KOPT-K1 (cell line): ENCODE measurements around the gene ANP32E.

Source experiments
- H3K27ac ChIP-seq: fragments of 200-600 bp; sonication (generic); 2 replicates; pipeline ENCODE4 v1.5.1; 2016; ENCODE audit warnings: antibody characterized with exemption, mild to moderate bottlenecking, low read depth, low read length; ENCODE audit not compliant: poor library complexity, severe bottlenecking
- H3K36me3 ChIP-seq: fragments of 200-600 bp; sonication (generic); 2 replicates; pipeline ENCODE4 v1.5.1; 2017; ENCODE audit warnings: antibody characterized with exemption, mild to moderate bottlenecking, low read length, moderate library complexity; ENCODE audit not compliant: insufficient read depth
- H3K9me3 ChIP-seq: fragments of 200-600 bp; sonication (generic); 2 replicates; pipeline ENCODE4 v1.5.1; 2017; ENCODE audit warnings: antibody characterized with exemption, low read length, mild to moderate bottlenecking; ENCODE audit not compliant: insufficient read depth, poor library complexity, severe bottlenecking

ANP32E gene

DNA sequence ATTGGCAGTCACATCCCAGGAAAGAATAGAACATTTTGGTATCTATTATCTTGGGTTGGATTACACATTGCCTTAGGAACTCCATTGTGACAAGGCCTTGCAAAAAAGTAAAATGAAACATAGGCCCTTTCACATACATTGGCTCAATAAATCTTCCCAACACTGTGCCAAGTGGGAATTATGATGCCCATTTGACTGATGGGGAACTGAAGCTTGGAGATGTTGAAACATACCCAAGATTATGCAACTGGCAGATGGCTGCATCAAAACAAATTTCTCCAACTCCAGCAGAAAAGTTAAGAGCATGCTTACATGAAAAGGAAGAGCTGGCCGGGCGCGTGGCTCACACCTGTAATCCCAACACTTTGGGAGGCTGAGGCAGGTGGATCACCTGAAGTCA is 59.3 kb downstream of the ANP32E start:
- H3K27ac ChIP-seq = no peak overlapping the region
- no peaks in the 10 kb centered on the region for H3K36me3 ChIP-seq
- no peaks in the 10 kb centered on the region for H3K9me3 ChIP-seq

DNA sequence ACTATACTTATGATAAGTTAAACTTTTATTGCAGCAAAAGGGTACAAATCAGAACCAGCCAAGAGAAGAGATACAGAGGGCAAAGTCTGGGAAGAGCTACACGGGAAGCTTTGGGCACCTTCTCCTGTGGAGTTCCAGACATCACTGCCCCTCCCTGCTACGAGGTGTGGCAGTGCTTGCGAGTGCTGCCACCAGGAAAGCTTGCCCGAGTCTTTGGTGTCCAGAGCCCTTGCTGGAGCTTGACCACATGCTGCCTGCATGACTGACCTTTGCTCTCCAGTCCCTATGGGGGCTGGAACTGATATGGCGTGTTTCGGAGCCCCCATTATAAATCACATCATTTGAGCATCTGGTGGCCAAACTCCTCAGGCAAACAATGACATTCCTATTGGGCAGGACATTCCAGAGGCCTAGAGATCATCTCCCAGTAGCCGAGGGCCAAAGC is 62.7 kb downstream of the ANP32E start:
- Histone ChIP-seq H3K36me3 (no peaks in the 10 kb centered on the region), H3K27ac (no peak overlapping the region), H3K9me3 (no peaks in the 10 kb centered on the region)

DNA sequence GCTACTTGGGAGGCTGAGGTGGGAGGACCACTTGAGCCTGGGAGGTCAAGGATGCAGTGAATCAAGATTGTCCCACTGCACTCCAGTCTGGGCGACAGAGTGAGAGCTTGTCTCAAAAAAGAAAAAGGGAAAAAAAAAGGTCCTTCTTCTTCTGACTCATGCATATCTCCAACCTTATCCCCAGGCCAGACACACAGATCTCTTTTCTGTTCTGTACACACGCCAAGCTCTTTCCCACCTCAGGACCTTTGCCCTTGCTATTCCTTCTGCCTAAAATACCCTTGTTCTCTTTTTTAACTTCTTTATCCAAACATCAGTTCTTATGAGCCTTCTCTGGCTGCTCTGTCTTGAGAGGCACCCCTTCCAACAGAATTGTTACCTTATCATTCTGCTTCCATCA is 64.1 kb downstream of the ANP32E start:
- no peak overlapping the region for H3K27ac ChIP-seq

DNA sequence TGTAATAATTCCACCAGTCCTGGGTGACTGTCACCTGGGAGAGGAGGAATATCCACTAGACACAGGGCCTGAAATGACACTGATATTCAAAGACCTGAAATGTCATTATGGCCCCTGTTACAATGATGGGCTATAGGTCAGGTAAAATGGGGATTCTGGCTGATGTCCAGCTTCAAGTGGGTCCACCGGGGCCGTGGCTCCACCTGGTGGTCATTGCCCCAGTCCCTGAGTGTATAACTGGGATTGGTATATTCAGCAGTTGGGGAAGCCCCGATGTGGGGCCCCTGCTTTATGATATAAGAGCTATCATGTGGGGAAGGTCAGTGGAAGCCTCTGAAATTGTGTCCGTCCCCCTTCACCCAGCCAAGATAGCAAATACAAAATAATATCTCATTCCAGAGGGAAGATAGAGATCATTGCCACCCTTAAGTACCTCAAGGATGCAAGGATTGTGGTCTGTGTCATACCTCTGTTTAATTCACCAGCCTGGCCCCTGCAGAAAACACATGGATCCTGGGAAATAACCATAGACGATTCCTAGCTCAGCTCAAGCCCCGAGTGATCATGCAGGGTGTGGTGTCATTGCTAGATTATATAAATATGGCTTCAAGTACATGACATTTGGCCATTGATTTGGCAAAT is 66.8 kb downstream of the ANP32E start:
- no peaks in the 10 kb centered on the region for H3K9me3 ChIP-seq
- H3K27ac ChIP-seq = no peak overlapping the region
- H3K36me3 ChIP-seq = no peaks in the 10 kb centered on the region

More for the DNA sequence above, 64.1 kb downstream of the ANP32E start:
- H3K36me3 ChIP-seq = no peaks in the 10 kb centered on the region
- no peaks in the 10 kb centered on the region for H3K9me3 ChIP-seq
